ENCODE data around the gene DLX6.

DLX6 gene

DNA sequence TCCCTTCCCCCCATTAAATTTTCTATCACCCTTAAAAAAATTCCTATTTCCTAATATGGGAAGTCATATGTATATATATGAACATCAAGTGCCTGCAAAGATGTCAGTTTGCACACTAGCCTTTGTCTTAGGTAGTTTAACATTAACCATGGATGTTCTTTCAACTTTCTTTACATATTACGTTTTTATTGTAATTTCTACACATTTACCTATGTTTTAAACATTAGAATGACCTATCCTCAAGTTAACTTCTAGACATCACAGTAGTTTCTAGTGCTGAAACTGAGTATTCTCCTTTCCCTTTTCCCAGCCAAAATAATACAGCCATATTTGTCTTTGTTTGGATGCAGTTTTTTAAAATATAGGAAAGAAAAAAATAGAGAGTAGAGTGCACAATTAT is 5.8 kb downstream of the DLX6 start:
- no peak for DNase-seq (ENCODE audit: low spot score)

DNA sequence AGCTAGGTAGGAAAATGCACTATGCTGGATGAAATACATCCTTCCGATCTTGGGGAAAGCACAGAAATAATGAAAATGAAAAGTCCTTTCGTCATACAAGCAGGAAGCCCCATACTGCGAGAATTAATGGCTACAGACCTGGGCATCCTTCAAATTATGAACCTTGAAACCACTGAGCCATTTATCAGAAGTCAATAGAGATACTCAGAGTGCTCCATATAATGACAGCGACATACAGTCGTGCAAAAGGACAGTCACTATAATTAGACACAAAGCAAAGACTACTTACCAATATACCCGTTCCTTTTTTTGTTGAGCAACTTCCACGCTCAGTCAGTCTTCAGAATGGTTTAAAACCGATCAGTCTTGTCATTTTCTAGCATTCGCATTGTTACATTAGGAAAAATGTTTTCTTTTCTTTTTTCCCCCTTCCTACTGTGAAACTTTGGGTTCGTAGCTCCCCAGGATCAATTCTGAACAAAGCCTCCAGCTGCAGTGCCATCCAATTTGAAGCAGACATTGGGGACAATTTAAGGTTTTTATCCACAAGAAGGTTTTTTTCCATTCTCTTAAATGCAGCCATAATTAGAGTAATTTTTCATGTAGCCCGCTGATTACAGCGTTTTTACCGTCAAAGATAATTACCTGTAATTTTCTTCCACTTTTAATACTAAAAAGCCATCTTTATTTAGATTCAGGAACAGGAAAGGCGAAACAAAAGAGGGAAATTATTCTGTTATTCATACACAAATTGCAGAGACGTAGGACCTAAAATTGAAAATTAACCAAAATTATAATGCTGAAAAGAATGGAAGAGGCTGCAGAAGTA is 6.4 kb downstream of the DLX6 start:
- no peak for DNase-seq (ENCODE audit: low spot score)

DNA sequence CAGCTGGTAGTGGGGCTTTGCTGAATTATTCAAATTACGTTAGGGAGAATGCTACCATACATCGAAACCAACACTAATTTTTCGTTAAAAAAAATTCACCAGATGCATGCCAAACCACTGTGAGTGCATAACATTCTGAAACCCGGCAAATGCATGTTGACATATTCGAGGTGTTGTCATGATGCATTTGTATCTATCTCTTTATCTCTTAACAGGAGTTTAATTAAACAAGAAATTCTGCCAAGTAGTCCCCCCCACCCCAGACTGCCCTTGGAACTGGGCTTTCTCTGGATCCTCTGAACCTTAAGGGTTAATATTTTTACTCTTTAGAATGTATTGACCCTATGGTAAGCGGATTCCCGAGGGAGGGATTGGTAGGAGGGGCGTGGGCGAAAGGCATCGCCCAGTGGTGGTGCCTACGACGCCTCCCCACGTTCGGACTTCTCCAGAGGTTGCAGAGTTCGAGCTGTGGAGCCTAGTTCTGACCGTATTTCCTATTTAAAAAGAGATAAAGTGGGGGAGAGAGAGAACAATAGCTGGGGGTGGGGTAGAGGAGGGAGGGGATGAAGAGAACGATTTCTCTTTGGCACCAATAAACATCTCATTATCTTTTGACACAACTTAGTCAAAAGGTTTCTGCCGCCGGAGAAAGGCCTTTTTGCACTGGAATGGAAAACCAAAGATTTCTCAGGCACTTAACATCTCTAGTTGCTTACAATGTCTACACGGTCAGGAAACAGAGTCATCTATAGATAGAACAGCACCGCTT is 7.2 kb downstream of the DLX6 start:
- DNase-seq (ENCODE audit: low spot score), result no peak

DNA sequence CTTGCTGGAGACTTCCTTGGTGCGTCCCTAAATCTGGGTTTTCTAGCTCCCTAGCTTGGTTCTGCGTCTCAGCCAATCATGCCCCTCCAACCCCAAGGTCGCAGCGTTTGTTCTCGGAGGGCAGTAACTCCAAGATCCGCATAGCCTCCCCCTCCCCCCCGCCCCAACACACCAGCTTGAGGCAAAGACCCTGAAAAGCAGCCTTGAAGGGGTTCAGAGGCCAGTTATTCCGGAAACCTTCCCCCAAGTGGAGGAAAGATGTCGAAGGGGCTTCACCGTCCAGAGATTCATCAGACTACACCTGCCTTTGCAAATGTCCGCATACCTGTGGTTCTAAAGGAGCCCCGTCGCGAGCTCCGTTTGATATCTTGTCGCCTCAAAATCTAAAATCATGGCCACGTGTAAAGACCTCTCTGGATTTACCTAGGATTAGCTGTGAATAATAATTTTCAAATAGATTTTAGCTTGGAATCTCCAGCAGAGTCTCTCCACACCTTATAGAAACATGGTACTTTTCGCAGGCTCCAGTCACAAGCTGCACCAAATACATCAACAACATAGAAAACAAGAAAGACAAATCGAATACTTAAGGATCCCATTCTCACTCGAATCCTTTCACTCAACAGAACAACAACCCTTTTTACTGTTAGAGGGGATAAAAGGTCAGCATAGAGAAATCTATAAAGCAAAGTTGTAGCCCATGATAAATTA is 7.9 kb downstream of the DLX6 start:
- DNase-seq (ENCODE audit: low spot score), result no peak

DNA sequence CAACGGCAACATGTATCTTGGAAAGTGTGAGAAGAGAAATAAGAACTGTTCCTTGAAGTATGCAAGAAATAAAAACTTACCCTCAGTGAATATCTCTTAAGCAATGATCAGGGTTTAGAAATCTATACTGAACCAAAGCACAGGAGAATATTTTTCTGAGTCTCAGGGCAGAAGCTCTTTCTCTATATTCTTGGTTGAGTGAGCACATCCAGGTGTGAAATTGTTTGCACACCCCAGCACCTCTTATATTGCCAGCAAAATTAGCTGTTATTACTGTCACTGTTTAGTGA is 8.4 kb downstream of the DLX6 start:
- DNase-seq (ENCODE audit: low spot score), result no peak

DNA sequence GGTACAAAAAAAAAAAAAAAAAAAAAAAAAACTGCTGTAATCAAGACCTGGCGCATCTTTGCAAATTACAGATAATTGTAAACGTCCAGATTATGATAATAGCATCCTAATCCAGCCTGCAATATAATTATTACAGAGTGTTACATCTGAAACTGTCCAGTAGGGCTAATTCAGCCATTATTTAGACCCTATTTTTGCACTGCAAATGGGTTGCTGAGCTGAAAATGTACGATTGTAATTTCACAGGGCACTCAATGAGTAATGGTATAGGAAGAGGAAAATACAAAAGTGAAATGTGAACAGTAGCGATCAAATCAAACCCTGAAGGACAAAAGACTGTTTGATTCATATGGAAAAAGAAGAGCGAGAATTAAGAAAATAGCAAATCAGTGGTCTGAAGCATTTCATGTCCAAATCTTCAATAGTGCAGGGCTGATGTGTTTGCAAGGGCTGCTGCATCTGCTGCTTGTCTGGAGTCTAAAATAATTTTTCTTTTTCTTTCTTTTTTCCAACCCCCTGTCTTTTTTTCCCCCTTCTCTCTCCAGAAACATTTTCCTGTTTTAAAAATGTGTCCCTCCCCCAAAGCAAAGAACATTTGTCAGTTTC is 8.9 kb downstream of the DLX6 start:
- DNase-seq (ENCODE audit: low spot score), result no peak

DNA sequence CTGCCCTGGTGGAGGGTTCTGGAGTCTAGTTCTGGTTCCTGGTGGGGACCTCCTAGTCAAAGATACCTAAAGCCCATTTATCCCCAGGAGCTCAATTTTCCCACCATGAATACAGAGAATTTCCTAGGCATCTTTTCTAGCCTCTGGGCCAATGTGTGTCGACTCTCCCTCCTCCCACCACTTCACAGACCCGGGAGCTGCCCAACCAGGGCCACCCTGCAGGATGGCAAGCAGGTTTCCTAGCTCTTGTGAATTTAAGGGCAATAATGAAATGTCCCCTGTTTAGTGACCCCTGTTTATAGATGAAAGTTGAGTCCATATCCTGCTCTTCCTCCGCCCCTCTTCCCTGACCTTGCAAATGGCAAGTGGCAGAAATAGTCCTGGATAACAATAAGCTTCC is 9.9 kb downstream of the DLX6 start:
- DNase-seq (ENCODE audit: low spot score), result no peak

DNA sequence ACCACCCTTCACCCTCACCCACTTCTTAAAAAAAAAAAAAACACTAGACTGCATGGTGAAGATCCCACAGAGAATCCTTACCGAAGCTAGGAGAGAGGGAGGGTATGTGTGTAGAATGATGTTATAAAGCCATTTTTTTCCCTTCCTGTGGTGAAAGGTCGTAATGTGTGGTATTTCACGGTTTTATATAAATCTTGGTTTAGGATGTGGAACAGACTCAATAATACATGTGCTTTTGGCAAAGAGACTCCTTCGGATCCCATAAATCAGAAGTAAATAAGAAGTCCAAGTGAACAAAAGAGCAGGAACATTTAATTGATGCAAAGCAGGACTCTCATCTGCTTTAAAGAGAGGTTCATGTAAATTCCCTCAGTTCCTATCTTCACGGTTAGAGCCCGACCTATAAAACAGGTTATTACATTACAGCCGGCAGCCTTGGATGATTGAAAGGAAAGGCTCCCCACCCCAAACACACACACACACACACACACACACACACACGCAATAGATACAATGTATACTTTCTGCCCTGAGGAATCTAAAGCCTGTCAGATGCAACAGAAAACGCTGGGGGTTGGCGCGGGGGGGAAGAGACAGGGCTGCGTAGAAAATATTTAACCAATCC is 10.5 kb downstream of the DLX6 start:
- no peak for DNase-seq (ENCODE audit: low spot score)

DNA sequence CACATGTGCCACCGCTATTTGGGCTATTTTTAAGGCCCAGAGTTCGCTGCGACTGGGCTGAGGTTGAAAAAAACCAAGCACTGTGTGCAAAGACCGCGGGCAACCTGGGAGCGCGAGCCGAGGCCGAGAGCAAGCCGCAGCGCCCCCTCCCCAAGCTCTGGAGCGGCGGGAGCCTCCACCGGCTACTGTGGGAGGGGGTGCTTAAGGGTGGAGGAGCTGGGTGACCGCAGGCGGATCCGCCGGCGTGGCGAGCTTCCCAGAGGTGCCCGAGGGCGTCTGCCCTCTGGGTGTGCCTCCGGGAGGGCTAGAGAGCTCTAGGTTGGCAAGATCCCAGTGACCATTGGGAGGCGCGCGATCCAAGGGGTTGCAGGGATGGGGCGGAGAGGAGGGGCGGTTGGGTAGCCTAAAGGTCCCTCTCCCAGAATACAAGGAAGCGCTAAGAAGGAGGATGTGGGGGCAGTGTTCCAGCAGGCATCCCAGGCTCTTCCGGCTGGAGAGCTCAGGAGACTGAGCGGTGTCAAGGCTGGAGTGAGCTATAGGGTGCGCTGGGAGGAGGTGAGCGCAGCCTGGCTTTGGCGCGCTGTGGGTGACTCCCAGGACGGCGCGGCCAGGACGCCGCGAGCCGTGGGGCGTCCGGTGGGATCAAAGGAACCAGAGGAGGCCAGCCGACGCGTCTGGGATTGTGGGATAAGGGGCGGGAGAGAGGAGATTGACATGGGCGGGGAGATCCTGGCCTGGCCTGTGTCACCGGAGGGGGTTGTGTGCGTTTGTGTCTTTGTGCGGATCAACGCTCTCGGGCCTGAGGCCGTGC is 11.2 kb downstream of the DLX6 start:
- DNase-seq (ENCODE audit: low spot score), result no peak

DNA sequence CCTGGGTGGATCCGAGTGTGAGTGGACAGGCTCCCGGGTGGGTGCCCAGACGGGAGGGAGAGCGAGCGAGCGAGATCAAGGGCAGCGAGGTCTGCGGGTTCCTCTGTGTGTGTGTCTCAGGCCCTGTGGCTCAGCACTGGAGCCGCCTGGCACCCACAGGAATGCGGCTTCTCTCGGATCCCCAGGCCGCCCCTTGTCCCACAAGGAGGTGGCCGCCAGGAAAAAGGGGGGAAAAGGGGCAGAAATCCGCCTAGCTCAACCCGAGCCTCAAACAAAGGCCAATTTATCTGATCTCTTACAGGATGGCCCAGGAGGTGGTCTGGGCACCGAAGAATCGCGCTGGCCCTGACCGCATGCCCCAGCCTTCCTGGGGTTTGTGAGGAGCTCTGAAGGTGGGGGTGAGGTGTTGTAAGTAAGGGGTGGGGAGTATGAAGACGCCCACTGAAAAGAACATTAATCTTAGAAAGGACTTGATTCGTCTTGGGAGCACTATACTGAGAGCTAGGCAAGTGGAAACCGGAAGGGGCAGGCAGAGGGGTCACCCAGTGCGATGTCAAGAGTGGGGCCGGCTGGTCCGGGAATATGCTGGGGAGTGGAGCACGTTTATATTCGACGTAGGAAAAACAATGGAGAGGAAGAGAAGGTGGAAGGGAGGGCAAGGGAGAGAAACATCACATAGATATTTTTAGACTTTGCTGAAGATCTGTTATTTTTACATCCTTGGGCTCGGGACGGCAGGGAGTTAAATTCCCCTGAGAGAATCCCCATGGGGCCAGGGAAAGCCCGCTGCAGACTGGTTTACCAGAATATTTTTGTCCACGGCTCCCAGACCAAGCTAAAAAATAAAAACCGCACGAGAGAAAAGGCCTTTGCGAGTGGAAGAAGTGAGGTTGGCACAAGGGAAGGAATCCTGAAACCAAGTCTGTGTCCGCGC is 12.1 kb downstream of the DLX6 start:
- DNase-seq (ENCODE audit: low spot score), result no peak

DNA sequence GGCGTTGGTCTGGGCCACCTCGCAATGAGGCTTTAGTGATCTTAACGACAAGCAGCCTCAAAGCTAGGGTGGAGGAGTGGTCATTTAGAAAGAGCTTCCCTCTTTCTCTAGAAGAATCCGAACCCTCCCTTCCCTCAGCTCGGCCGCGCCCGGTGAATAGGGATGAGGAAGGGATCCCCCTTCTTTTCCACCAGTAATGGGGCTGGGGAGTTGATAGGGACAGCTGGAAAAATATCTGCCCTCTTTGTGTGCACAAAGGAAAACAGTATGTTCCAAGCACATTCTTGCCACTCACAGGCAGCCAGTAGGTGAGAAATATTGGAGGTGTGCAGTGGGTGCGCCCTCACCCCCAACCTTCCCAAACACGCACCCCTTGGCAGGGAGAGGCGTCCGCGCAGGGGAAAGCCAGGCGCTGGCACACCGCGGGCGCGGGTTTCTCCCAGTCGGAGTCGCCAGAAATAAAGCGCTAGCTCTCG is 12.8 kb downstream of the DLX6 start:
- DNase-seq (ENCODE audit: low spot score), result no peak

DNA sequence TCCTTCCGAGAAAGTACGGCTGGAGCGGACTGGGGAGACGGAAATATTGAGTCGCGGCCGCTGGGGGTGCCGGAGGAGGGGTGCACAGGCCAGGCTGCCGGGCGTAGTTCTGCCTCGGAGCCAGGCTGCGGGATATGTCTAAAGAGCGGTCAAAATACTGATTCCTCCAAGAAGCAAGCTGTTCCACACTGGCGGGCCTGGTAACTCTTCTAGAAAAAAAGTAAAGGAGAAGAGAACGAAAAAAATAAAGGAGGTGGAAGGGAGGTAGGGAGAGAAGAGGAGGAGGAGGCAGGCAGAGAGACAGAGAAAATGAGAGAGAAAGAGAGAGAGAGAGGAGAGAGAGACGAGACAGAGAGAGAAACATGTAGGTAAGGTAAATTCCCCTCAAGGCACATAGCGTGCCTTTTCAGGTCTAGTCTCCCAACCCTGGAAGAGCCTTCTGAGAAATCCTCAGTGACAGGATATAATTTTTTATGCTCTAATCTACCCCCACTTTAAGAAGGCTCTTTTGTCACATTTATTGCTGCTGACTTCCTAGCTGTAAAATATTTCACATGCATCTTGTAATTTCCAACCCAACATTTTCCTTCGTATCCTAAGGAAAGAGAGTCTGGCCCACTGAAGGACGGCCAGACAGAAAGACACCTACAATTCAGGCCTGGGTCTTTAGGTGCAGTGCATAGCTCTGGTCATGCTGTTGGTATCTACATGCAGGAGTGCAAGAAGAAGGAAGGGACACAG is 13.6 kb downstream of the DLX6 start:
- no peak for DNase-seq (ENCODE audit: low spot score)

DNA sequence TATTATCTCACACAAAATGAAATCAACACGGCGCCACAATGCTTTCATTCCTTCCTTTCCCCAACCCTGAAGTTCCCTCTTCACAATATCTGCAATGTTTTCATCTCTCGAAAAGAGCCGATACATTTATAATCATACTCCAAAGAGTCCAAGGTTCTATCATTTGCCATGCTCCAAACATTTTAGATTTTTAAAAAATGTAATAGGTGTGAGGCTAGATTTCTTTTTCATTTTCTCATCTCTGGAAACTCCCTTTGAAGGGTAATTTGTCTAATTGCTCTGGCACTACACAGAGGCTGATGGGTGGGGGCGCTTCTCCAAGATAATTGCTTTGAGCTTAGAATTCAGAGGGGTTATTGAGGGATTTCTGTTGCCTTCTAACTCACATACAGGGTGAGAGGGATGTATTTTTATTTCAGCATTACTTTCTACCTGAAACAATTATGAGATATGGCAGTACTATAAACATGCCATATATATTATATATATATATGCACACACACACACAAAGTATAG is 14.4 kb downstream of the DLX6 start:
- no peak for DNase-seq (ENCODE audit: low spot score)

DNA sequence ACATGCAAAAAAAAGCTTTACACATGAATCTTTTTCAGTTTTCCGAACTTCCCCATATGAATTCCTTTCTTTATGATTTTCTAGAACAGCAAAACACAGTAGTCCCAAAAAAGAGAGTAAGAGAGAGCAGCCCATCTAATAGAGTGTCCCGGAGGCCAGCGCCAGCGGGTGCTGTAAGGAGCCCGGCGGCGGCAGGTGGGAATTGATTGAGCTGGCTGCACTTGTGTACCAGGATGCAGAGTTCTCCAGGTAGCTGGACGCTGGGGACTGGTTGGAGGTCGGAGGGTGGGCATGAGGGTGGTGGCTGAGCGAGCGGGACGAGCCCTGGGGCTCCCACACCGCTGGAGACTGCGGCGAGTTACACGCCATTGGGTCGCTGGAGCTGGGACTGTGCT is 15.2 kb downstream of the DLX6 start:
- DNase-seq (ENCODE audit: low spot score), result no peak

DNA sequence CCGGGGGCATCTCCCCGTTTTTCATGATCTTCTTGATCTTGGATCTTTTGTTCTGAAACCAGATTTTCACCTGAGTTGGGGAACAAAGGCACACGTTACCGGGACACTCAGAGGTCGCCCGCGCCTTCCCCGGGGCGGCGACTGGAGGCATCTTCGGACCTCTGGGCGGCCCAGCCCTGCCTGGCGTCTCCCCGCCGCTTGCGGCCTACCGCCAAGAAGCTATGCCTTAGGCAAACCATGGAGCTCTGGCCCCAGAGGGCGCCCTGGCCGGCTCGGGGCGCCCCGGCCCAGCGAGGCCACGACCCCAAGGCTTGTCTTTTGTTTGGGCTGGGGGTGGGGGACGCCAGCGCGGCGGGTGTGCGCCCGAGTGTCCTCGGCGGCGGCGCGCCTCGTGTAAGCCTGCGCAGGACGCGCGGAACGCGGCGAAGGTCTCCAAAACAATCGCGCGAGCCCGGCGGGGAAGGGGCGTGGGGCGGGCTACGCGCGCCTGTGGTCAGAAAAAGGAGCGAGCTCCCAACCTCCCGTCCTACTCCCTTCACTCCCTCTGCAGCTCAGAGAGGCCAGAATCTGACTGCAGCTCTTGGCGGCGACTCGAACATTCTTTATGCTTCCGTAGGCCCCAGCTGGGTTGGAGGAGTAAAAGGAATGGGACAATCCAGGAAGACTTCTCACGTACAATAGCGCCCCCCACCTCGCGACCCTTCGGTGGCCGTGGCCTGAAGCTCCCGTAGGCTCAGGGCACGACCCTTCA is 15.8 kb downstream of the DLX6 start:
- DNase-seq (ENCODE audit: low spot score), result no peak

DNA sequence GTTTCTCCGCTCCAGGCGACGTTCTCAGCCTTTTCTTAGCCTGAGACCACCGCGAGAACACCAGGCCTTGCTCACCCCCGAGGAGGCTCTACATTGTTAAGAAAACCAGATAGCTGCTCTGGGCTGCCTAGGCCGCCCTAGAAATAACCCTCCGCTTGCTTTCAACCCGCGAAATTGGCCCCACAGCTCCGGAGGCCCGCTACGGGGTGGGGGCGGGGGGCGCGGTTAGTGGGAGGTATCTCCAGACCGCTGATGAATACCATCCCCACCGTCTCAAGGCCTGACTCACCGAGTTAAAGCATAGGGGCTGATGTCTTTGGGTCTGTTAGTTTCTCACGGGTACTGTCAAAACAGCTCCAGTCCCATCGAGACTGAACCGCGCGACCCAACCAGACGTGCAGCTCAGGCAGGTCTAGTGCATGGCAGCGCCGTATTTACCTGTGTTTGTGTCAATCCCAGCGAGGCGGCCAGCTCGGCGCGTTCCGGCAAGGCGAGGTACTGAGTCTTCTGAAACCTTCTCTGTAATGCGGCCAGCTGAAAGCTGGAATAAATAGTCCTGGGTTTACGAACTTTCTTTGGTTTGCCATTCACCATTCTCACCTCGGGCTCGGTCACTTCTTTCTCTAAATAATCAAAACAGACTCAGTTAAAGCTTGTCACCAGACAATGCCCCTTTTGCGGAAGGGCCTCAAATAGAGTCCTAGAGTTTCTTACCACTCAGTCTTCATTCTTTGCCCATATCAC is 16.6 kb downstream of the DLX6 start:
- no peak for DNase-seq (ENCODE audit: low spot score)

DNA sequence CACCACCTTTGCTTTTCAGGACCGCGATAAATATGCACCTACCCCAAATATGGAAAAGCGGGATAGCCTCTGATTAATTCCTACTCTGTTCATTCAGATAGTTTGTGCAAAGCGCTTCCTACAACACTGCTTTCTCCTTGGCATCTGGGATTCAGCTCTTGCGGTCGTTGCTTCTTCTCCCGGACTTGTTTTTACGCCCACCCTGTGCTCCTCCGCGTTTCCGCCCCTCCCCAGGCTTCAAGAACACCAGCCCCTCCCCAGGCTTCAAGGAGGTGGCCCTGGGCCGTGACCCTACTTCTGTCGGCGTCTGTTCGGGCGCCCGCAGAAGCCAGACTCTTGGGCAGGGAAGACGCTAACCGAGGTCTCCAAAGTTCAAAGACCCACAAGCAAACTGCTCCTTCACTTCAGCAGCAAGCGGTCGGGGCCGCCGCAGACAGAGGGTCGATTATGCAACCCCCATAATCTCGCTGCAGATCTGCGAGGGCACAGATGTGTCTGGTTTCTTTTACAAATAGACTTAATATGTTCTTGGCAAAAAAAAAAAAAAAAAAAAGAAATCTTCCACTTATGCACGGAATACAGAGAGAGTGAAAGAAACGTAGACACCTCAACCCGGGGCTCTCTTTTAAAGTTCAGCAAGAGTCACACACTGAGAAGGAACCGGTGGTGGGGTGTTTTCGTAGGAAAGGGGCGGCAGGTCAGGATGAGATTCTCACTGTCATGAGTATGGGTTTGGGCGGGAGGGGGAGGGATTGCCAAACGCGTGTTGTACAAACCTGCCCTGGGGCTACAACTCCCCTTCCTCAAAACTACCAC is 17.3 kb downstream of the DLX6 start:
- no peak for DNase-seq (ENCODE audit: low spot score)

Data from pons (tissue), 1 donor.